Measurements from ENCODE around the gene HCN4.
A peak's percentile ranks its signal among the peaks of the same experiment; 100 is the strongest.

Gene HCN4

DNA sequence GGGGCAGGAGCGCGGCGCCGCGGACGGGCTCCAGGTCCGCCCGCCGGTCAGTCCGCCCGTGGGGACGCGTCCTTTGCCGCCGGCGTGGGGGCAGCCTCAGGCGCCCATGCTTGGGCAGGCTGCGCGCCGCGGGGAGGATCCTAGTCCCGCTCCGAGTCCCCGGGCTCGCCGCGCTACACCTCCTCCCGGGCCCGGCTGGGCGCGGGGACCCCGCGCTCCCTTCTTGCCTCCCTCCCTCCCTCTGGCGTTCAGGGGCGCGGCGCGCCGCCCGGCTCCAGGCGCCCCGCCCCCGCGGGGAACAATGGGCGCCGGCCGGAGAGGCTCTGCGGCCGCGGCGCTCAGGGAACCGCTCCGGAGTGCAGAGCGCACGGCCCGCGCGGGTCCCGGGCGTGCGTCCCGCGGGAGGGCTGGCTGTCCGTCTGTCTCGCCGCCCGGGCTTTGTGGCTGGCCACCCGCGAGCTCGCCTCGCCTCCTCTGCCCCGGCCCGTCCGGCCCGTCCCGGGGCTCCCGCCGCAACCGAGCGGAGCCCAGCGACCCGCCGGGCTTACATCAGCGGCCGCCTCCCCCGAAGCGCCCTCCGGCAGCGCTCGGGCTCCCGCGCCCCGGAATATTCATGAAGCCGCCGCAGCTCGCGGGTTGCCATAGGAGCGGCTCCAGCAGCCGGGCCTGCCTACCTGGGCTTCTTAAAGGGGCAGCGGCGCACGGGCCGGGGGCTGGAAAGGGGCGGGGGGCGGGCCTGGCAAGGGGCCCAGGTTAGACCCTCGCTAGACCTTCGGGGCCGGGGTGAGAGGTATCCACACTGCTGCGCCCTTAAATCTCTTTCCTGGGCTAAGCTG is at the start of gene HCN4:
HCN4 (minus strand) TSS at position 658 of the 836 bp plus-strand sequence. CDS start 688 bp downstream, outside the sequence.
- no peak for DNase-seq (ENCODE audit: low read depth)

DNA sequence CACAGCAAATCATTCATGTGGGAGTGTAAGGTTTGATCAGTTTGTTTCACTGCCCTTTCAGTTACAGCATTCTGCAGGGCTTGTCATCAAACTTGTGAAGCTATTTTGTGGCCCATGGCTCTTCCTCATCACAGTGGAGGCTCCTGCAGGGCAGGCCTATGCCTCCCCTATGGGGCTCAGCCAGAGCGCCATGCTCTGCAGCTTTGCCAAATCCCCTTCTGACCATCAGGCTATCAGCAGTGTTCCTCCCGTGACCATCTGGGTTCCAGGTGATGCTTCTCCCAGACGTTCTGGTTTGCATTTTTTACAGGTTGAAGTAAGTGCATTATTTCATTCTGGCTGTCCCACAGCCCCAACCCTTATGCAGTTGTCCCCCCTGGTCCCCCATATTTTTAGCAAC is 46.1 kb upstream of the HCN4 start:
- no peak for DNase-seq (ENCODE audit: low read depth)

DNA sequence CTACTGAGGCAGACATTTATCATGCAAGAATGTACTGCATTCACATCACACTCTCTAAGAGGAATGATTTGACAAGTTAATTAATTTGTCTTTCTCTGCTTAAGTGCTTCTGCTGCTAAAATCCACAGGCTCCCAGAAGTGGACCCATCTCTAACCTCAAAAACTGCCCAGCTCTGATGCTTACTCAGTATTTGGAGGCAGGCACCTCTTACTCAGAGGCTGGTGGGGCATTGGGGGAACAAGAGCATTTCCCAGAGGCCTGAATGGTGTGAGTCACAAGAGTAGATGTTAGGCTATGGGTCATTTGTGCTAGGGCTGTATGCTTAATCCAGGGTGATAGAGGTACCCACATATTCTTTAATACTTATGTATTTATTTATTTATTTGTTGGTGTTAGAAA is 34.4 kb upstream of the HCN4 start:
- DNase-seq (ENCODE audit: low read depth): no peak

DNA sequence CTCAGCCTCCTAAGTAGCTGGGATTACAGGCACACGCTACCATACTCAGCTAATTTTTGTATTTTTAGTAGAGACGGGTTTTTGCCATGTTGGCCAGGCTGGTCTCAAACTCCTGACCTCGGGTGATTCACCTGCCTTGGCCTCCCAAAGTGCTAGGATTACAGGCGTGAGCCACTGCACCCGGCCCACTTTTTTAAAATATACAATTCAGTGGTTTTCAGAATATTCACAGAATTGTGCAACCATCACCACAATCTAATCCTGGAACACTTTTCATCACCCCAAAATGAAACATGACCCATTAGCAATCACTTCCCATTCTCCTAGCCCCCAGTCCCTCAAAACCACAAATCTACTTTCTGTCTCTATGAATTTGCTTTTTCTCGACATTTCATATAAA is 31.5 kb upstream of the HCN4 start:
- peak; percentile 17 for DNase-seq (ENCODE audit: low read depth)

DNA sequence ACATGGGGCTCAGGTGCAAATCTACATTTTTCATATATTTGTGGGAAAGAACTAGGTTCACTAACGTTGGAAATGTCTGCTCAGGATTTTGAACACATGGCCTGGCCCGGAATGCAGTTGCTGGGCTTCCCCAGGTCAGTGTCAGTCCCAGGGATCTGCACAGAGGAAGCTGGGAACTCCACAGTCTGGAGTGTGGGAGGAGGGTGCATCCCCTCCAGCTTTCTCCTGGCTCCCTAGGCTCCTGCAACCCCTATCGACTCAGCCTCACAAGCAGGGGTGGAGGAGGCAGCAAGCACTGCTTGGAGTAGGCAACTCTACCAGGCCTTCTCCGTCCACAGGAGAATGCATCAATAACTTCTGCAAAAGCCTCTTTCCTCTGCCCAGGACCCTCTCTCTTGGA is 30.1 kb upstream of the HCN4 start:
- DNase-seq (ENCODE audit: low read depth): no peak

DNA sequence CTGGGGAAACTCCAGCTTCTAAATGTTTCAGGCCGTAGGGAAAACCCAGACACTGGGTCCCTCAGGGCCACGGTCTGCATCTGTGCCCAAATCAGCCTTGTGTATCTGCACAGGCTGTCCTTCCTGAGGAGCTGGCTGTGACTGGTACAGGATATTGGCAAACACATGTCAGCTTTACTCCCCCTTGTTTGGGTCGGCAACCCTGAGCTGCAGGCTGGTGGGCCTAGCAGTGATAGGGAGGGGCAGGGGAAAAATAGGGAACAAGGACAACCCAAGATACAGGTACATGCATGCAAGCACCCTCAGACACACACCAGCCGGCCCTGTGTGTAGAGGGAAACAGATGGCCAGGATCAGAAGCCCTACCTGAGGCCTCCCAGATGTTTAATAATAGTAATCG is 28.7 kb upstream of the HCN4 start:
- no peak for DNase-seq (ENCODE audit: low read depth)

DNA sequence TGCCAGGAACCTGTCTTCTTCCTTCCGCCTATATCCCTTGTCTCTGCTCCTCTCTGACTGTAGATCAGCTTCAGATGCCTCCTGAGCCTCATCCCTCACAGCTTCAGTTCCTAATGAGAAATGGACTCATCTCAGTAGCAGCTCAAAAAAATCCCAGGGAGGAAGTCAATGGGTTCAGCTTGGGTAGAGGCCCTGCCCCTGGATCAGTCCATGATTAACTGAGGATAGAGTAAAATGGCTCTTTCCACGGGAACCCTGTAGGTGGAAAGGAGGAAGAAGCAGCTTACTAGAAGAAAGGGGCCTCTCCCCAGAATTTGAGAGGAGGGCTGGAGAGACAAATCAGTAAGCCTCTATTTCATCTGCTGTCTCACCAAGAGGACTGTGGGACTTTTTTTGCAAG is 26.9 kb upstream of the HCN4 start:
- DNase-seq (ENCODE audit: low read depth): no peak

DNA sequence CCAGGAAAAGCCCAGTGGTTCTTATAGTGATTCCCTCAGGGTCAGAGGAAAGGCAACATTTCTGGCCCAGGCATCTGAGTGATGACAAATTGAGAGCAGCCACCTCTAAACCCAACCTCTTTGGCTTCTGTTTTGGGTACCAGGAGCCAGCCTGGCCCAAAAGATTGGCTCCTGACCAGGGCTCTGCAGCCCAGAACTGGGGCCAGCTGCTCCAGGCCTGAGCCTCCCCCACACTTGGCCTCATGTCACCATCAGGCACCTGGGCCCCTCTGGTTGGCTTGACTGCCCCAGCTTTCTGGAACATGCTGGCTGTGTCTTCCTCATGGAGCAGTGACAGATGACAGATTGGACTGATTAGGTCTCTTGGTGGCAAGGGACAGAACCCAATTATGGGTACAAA is 26.0 kb upstream of the HCN4 start:
- DNase-seq (ENCODE audit: low read depth): no peak

DNA sequence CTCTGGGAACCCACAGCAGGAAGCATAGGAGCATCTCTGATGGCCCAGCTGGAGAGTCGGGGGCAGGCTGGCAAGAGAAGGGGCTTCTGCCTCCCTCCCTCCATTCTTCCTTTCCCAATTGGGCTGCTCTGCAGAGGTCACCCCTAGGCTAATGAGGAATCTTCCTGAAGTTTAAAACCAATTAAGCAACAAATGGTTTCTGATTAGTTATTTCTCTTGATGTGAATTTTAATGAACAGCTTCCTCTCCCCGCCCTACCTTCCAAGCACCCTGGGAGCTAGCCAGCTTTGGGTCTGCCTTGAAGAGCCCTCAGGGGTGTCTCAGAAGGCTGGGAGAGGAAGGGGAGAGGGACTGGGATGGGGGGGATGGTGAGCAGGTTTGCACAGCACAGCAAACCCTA is 24.6 kb upstream of the HCN4 start:
- no peak for DNase-seq (ENCODE audit: low read depth)

DNA sequence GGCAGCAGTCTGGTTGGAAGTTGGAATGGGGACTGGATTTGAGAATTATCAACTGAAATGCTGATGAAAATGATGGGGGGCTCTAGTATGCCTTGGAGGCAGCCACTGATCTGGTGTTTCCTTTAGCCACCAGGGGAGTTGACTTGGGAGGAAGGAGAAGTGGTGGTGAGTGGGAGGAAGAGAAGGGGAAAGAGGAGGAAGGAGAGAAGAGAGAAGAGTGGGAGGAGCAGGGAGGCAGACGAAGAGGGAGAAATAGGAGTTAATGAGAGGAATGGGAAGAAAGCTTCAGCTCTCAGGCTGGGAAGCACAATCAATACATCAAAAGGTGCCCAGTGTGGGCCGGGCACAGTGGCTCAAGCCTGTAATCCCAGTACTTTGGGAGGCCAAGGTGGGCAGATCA is 23.3 kb upstream of the HCN4 start:
- DNase-seq (ENCODE audit: low read depth): no peak

DNA sequence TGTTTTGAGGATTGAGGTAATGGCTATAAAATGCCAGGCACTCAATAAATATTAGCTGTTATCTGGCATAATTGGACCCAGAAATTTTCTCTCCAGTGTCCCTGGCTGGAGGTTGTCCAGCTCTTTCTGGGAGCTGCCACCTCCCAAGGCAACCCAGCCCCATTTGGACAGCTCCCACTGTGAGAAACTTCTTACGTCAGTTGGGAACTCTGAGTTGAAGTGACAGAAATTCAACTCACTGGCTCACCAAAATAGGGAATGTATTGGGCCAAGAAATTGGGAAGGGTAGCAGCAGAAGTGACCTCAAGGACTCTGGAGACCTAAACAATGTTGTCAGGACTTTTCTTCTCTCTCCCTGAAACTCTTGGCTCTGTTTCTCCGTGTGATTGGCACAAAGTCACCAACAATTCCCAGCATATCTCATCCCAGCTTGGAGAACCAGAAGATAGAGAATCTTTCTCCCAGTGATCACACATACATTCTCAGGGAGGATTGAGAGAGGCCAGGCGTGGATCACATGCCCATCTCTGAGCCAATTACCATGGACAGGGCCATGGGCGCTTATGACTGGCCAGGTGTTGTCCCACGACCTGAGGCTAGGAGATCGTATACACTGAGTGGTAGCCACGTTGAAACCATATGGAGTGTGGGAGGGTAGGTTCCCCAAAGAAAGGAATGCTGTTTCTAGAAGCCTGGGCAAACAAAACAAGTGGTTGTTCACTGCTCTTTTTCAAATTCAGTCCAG is 22.5 kb upstream of the HCN4 start:
- DNase-seq (ENCODE audit: low read depth): no peak

DNA sequence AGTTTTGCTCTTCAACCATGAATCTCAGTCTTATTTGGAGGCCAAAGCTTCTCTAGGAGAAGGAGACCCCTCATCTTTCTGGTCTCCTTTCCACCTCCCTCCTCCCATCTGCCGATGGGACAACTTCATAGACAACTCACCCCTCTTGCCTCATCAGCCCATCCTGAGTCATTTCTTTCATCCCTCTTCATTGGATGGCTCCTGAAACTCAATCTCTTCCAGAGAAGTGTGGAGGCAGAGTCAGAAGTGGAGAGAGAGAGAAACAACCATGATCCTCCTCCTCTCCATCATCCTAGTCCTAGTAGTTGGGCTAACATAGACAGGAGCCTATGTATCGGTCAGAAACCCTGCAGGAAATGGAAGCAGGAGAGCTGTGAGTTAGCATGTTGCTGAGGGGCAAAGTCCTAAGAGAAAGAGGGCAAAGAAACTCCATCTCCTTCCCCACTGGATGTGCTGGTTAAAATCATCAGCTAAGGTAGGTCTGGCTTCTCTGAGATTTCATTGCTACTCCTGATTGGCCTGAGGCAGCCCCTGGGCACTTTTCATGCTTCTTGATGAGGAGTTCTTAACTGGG is 21.3 kb upstream of the HCN4 start:
- DNase-seq (ENCODE audit: low read depth): no peak

DNA sequence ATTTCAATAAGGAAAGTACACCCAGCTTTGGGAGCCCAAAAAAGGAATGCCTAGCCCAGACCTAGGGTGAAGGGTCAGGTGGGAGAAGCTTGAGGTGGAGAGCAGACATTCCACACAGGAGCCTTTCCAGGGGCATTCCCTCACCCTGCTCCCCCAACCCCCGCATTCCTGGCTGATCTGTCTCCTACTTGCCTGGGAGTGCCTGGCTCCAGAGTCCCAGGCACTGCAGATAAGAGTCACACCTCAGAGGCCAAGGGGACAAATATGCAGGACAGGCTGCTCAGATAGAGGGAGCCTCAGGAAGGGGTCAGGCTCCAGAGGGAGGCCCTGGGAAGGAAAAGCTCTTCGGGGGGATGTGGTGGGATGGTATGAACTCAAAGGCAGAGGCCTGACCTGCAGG is 20.8 kb upstream of the HCN4 start:
- no peak for DNase-seq (ENCODE audit: low read depth)

DNA sequence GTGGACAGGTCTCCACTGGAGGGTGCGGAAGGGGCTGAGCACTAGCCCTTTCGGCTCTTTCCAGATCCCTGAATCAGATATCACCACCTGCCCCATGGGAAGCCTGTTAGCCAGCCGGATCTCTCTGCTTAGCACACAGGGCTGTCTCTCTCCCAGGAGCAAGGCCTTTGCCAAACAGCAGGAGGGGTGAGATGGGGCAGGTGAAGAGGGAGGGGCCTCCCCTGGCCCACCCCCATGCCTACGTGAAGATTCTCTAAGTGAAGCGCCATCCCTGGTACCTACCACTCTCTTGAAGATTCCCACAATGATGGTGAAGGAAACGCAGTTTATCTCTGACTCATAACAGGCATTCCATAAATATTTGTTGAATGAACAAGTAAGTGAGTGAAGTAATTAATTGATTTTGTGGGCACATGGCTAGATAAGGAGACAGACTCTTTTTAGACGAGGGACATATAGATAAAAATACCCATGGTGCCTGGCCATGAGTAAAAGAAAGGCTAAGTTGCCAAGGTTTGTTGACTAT is 19.6 kb upstream of the HCN4 start:
- peak; percentile 79 for DNase-seq (ENCODE audit: low read depth)

DNA sequence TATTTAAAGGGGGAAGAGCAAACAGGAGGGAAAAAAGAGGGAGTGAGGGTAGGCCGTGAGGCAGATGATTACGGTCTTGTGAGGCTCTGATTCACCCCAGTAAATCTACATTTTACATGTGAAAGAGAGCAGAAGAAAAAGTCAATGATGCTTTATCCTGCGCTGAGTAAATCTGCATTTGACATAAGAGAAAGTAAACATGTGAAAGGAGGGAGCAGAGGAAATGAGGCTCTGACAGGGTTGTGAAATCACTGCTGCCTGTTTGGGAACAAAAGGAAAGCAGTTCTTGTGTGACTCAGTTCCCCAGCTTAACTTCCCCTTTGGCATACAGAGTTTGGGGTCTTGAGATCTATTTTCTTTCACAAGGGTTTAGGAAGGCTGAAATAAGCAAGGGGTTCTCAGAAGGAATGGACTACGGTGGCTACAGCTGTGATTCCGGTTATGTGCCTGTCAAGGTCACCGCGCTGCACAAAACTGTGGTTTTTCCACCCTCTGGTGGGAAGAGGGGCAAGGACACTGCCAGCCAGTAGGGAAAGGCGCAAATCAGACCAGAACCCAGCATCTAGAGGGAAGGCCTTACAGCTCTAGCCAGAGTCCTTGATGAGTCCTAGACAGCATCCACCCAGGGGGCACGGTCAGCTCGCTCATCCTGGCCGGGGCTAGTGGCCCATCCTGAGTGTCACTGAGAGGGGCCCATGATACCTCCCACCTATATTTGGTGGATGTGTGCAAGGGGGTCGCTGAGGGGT is 18.9 kb upstream of the HCN4 start:
- DNase-seq (ENCODE audit: low read depth): no peak

DNA sequence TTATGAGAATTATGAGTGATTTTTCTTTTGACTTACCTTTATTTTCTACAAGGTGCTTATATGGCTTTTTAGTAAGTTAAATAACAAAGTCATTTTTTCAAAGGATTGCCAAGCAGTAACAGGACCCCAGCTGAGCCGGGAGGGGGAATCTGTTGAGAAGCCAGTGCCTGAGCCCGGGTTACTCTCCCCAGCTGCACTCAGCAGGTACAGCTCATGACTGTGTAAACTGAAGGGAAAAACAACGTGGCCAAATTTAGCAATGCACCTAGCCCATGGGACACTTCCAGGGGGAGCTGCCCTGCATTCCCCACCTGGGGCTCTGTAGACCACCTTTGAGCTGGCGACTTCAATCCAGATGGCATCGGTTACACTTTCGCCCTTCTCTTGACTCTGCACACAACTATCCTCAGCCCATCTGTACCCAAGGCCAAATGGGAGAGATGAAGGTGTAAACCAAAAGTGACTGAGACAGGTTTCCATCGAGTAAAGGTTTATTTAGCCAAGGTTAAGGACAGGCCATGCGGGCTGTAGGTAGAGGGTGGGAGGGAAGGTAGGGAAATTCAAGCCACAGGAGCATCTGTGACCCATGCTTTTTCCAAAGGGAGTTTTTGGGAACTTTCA is 18.2 kb upstream of the HCN4 start:
- DNase-seq (ENCODE audit: low read depth): no peak

DNA sequence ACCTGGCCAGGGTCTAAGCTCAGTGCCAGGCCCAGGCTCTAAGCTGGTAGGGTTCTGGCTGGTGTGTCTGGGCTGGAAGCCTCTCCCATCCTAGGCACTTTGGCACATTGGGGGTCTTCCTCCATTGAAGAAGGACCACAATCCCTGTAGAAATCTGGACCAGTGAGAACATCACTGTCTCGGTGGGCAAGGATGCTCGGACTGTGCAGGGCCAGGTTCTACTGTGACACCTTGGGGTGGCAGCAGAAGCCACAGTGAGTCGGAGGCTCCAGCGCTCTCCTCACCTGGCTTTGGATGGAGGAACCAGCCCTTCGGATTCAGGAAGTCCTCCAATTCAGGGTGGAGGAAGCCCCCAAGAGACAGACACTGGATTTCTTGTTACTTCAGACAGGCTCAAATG is 17.5 kb upstream of the HCN4 start:
- DNase-seq (ENCODE audit: low read depth): no peak

DNA sequence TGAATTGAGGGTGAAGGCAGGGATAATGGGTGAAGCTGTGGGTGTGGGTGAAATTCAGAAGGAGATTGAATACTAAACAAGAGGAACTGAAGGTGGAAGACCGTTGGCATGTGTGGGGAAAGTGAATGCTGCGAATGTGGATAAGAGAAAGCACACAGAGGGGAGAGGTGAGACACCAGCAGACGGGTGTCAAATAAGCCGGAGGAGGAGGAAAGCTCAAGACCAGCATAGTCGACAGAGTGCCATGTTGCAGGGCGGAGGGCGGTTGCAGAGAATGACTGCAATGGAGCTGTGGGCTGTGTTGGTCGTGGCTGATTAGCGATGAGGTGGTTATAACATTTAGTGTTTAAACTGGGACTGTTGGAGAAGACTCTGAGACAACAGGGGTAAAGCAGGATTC is 16.4 kb upstream of the HCN4 start:
- no peak for DNase-seq (ENCODE audit: low read depth)

DNA sequence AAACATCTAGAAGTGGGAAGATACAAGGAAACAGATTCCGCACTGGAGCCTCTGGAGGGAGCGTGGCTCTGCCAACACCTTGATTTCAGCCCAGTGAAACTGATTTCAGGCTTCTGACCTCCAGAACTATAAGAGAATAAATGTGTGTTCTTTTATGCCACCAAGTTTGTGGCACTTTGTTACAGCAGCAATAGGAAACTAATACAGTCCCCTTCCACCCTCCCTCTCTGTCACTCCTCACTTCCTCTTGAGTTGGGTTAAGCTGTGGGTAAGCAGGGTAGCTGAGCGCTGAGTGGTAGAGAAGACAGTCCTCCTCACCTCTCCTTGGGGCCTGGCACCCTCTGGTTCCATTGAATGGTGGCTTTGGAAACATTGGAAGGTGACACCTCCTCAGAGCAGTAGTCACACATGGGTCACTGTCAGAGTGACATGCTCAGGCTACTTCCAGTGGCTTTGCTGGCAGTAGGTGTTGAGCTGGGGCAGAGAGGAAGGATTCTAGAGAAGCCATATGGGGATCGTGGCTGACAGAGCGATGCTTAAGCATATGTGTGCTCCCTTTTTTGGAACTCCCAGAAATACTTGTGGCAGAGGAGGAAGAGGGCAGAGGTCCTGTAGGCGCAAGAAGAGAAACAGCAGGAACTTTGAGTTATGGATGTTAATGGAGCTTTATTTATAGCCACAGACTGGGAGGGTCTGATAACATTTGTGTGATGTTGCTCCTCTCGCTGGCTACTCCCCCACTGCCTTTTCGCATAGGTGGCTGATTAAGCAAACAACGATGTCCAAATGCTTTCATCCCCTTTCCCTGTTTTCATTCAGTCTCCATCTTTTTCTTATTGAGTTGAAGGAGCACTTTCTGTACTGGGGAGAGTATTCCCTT is 14.8 kb upstream of the HCN4 start:
- no peak for DNase-seq (ENCODE audit: low read depth)

DNA sequence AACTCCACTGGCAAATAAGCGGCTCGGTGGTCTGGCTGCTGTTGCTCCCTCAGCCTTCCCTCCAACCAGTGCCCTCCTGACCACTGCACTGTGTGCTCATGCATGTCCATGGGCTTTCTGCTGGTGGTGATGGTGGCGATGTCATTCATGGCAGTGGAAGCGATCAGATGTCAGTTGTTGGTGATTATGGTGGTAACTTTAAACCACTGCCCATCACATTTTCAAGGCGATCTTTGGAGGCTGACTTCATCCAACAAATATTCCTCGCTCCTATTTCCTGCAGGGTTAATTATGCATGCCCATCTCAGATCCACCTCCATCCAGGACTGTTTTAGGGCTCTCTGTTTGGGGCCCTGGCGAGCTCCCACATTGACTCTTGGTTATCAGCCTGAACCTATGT is 13.4 kb upstream of the HCN4 start:
- no peak for DNase-seq (ENCODE audit: low read depth)

DNA sequence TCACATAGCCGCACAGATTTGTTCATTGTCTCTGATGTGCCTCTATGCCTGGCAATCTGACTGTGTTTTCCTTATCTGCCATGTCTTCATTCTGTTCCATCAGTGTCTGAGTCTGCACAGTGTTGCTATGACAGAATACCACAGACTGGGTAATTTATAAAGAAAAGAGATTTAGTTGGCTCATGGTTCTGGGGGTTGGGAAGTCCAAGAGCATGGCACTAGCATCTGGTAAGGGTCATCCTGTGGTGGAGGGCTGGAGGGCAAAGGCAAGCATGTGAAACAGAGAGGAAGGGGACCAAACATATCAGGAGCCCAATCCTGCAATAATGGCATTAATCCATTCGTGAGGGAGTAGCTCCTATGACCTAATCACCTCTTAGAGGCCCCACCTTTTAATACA is 11.9 kb upstream of the HCN4 start:
- DNase-seq (ENCODE audit: low read depth): no peak

Measured in HS-27A (cell line).